ENCODE results near the gene MZT2B.
"Not testable (repeated sequence)": the region's sequence is repeated elsewhere in the genome, so short reads cannot be mapped to it uniquely, and the experiment has no call there.

GRCh38 chr2:130140516-130140915 is 41.5 kb upstream of the MZT2B start:
- TF ChIP-seq CTCF (conservative IDR thresholded peaks at IDR 0.05; ENCODE audit: low read depth, low read length); POLR2A (IDR thresholded peaks at IDR 0.05; ENCODE audit: low read depth, low read length); BHLHE40 (IDR thresholded peaks at IDR 0.05; ENCODE audit: low read depth, low read length); MAFK (IDR thresholded peaks at IDR 0.05; ENCODE audit: low read depth, low read length); FOS (IDR thresholded peaks at IDR 0.05; ENCODE audit: low read depth, low read length): not testable (repeated sequence)

Measured in IMR-90 (cell line).